DMS153 (cell line): ENCODE measurements around the gene KRTAP10-3.
"Not testable (repeated sequence)": the region's sequence is repeated elsewhere in the genome, so short reads cannot be mapped to it uniquely, and the experiment has no call there.

Source experiments
- DNase-seq: peaks from one replicate; lab custom pipeline; 2025; lab: John Stamatoyannopoulos, UW

Gene KRTAP10-3

GRCh38 chr21:44590311-44590721 is 31.7 kb upstream of the KRTAP10-3 start:
- no peak for DNase-seq

GRCh38 chr21:44589586-44590305 is 31.2 kb upstream of the KRTAP10-3 start:
- no peak for DNase-seq

- no peak for DNase-seq
Observed at GRCh38 chr21:44589094-44589493, 30.5 kb upstream of the KRTAP10-3 start.

GRCh38 chr21:44585892-44586291 is 27.3 kb upstream of the KRTAP10-3 start:
- no peak for DNase-seq

GRCh38 chr21:44583800-44584147 is 25.2 kb upstream of the KRTAP10-3 start:
- no peak for DNase-seq

- DNase-seq = no peak
Observed at GRCh38 chr21:44583089-44583799, 24.6 kb upstream of the KRTAP10-3 start.

GRCh38 chr21:44582055-44582454 is 23.5 kb upstream of the KRTAP10-3 start:
- DNase-seq = no peak

- DNase-seq = no peak
Observed at GRCh38 chr21:44581158-44581557, 22.6 kb upstream of the KRTAP10-3 start.

GRCh38 chr21:44580231-44580821 is 21.7 kb upstream of the KRTAP10-3 start, which contains the start of gene KRTAP10-5:
Gene KRTAP10-5 (minus strand): TSS chr21:44580604. CDS start chr21:44580578, 26 bp downstream.
- not testable (repeated sequence) for DNase-seq

GRCh38 chr21:44579833-44580144 is 21.2 kb upstream of the KRTAP10-3 start:
- no peak for DNase-seq

GRCh38 chr21:44579056-44579832 is 20.6 kb upstream of the KRTAP10-3 start:
- DNase-seq = no peak

- DNase-seq = no peak
Observed at GRCh38 chr21:44578371-44579055, 19.9 kb upstream of the KRTAP10-3 start.

GRCh38 chr21:44576025-44576420 is 17.4 kb upstream of the KRTAP10-3 start:
- DNase-seq = no peak

GRCh38 chr21:44575307-44576024 is 16.9 kb upstream of the KRTAP10-3 start:
- DNase-seq = no peak

GRCh38 chr21:44574457-44575306 is 16.1 kb upstream of the KRTAP10-3 start:
- no peak for DNase-seq

GRCh38 chr21:44573630-44574456 is 15.2 kb upstream of the KRTAP10-3 start, which contains the start of gene KRTAP10-4:
Gene KRTAP10-4 (plus strand): TSS chr21:44573729. CDS start chr21:44573759, 30 bp downstream.
- DNase-seq = not testable (repeated sequence)

GRCh38 chr21:44572959-44573583 is 14.5 kb upstream of the KRTAP10-3 start:
- DNase-seq = no peak

- DNase-seq = no peak
Observed at GRCh38 chr21:44571844-44572782, 13.5 kb upstream of the KRTAP10-3 start.
